Uterus (tissue), 4 donors: ENCODE data around the gene HLA-B. TPM values are rescaled to one million over a fixed set of nuclear protein-coding genes. Genes with fewer than 3 reads are reported as not detected.

Experiments
- DNase-seq, 2 donors: peaks; one replicate each; pipeline ENCODE4 v3.0.0-alpha.2; 2019 to 2020
- H3K27ac ChIP-seq, 2 donors: fragments of 200-600 bp; sonication (generic); 1 replicate in 1 of 2; 2 replicates in 1 of 2; pipeline ENCODE4 v1.5.1; 2016 to 2018
- H3K27me3 ChIP-seq, 2 donors: fragments of 200-600 bp; sonication (generic); one replicate each; pipeline ENCODE4 v1.5.1; 2018 to 2019; ENCODE audit warnings: control low read depth in 1 of 2
- H3K36me3 ChIP-seq, 2 donors: fragments of 200-600 bp; sonication (generic); one replicate each; pipeline ENCODE4 v1.5.1; 2019; ENCODE audit warnings: control low read depth in 1 of 2
- H3K4me1 ChIP-seq, 2 donors: fragments of 200-600 bp; sonication (generic); one replicate each; pipeline ENCODE4 v1.5.1; 2018 to 2019; ENCODE audit warnings: control low read depth in 1 of 2
- H3K4me3 ChIP-seq, 2 donors: fragments of 200-600 bp; sonication (generic); 1 replicate in 1 of 2; 2 replicates in 1 of 2; pipeline ENCODE4 v1.5.1; 2018 to 2019; ENCODE audit warnings: mild to moderate bottlenecking in 1 of 2
- H3K9me3 ChIP-seq, 2 donors: fragments of 200-600 bp; sonication (generic); one replicate each; pipeline ENCODE4 v1.5.1; 2019; ENCODE audit warnings: control low read depth in 1 of 2
- POLR2A ChIP-seq, 2 donors: fragments of 450-650 bp; IDR thresholded peaks; one replicate each; pipeline ENCODE4 v1.6.1; 2016; ENCODE audit warnings: antibody characterized with exemption in 2 of 2, mild to moderate bottlenecking in 1 of 2, moderate library complexity in 1 of 2
- intact Hi-C: fragments of 100-400 bp; cut with DNase I; formaldehyde crosslinking; loops from one replicate; pipeline ENCODE4 v1.15.1; 2023; ENCODE audit warnings: low total_unique reads
- total RNA-seq, 4 donors: library from RNA; depleted of rRNA in 3 of 4; stranded (reverse); fragments of >200 nt in 3 of 4; gene quantifications; one replicate each; pipeline versions ENCODE4 v1.1.0 to v1.2.4, GENCODE V29; 2014 to 2023
- TF ChIP-seq, protein P1 (sequence below), 4 experiments: fragments of 200-600 bp in 2 of 4; fragments of 450-650 bp in 2 of 4; sonication (generic) in 2 of 4; IDR thresholded peaks; one replicate each; pipeline ENCODE4 v1.5.1; 2016 to 2019; ENCODE audit warnings: antibody characterized with exemption in 4 of 4, mild to moderate bottlenecking in 2 of 4, moderate library complexity in 1 of 4
- donor health status: DM: yes; HTN: yes; CAD: no.

HLA-B gene
- total RNA-seq, 4 donors from 2014 or later = 134 to 1,272 (median 737) TPM

DNA sequence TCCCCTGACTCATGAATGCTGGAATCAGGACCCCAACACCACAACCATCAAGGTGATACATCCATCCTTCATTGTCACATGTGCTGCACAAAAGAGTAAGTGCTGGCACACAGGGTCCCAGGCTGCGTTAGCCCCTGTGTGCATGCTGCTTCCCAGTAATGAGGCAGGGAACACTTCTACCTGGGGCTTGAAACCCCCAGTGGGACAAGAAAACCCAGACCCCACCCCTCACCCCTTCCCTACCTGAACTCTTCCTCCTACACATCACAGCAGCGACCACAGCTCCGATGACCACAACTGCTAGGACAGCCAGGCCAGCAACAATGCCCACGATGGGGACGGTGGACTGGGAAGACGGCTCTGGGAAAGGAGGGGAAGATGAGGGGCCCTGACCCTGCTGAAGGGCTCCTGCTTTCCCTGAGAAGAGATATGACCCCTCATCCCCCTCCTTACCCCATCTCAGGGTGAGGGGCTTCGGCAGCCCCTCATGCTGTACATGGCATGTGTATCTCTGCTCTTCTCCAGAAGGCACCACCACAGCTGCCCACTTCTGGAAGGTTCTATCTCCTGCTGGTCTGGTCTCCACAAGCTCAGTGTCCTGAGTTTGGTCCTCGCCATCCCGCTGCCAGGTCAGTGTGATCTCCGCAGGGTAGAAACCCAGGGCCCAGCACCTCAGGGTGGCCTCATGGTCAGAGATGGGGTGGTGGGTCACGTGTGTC, 2.0 kb downstream of the HLA-B start:
- TF ChIP-seq POLR2A (IDR thresholded peaks at IDR 0.05) = no peak
- TF ChIP-seq, protein P1, sequence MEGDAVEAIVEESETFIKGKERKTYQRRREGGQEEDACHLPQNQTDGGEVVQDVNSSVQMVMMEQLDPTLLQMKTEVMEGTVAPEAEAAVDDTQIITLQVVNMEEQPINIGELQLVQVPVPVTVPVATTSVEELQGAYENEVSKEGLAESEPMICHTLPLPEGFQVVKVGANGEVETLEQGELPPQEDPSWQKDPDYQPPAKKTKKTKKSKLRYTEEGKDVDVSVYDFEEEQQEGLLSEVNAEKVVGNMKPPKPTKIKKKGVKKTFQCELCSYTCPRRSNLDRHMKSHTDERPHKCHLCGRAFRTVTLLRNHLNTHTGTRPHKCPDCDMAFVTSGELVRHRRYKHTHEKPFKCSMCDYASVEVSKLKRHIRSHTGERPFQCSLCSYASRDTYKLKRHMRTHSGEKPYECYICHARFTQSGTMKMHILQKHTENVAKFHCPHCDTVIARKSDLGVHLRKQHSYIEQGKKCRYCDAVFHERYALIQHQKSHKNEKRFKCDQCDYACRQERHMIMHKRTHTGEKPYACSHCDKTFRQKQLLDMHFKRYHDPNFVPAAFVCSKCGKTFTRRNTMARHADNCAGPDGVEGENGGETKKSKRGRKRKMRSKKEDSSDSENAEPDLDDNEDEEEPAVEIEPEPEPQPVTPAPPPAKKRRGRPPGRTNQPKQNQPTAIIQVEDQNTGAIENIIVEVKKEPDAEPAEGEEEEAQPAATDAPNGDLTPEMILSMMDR (IDR thresholded peaks at IDR 0.05) = no peak
- Histone ChIP-seq H3K36me3 (no peaks in the 10 kb centered on the region), H3K4me1 (no peaks in the 10 kb centered on the region), H3K9me3 (no peaks in the 10 kb centered on the region), H3K27ac (peak overlapping the region; percentile 7 to 9), H3K27me3 (no peaks in the 10 kb centered on the region), H3K4me3 (peak overlapping the region; percentile 67 to 85)
- intact Hi-C loops = loop anchor here (10.0 kb wide), 1 partner anchor 160 kb away; no protein-coding TSS in a partner anchor
- no peak for DNase-seq

- H3K27ac ChIP-seq = no peak overlapping the region
- intact Hi-C loops = loop anchor here (10.0 kb wide), 1 partner anchor 160 kb away; no protein-coding TSS in a partner anchor
These were observed 2.7 kb downstream of the HLA-B start for GRCh38 chr6:31354158-31354863.

DNA sequence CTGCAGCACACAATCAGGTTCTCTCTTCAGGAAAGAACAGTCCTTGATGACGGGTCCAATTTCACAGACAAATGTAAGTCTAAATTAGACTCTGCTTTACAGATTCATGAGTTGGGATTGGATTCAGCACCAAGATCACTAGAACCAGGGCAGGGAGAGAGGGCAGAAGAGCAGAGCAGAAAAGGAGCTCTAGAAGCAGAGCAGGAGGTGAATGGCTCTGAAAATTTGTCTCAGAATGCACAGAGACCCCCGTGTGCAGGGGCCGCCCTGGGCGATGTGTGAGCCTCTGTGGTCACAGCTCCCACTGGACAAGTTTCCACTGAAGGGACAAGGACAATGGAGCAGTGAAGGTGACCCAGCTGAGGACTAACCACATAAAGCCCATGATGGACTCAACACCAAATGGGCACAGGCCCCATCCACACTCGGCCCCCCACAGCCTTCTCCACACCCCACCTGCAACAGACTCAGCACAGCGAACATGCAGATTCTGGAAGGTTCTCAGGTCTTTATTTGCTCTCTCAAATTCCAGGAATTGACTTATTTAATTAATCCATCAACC, 3.5 kb downstream of the HLA-B start:
- DNase-seq = no peak
- TF ChIP-seq POLR2A (IDR thresholded peaks at IDR 0.05) = no peak
- TF ChIP-seq, protein P1 (IDR thresholded peaks at IDR 0.05) = no peak
- Histone ChIP-seq H3K9me3 (no peaks in the 10 kb centered on the region), H3K36me3 (no peaks in the 10 kb centered on the region), H3K27ac (no peak overlapping the region), H3K4me3 (no peak overlapping the region), H3K27me3 (no peaks in the 10 kb centered on the region), H3K4me1 (no peaks in the 10 kb centered on the region)
- intact Hi-C loops = loop anchor here (10.0 kb wide), 1 partner anchor 159 kb away; no protein-coding TSS in a partner anchor

More at GRCh38 chr6:31354158-31354863, 2.7 kb downstream of the HLA-B start:
- no peak overlapping the region for H3K4me3 ChIP-seq
- H3K4me1 ChIP-seq = no peaks in the 10 kb centered on the region
- DNase-seq = no peak
- TF ChIP-seq POLR2A (IDR thresholded peaks at IDR 0.05) = no peak
- TF ChIP-seq, protein P1 (IDR thresholded peaks at IDR 0.05) = no peak
- H3K36me3 ChIP-seq = no peaks in the 10 kb centered on the region
- H3K27me3 ChIP-seq = no peaks in the 10 kb centered on the region
- no peaks in the 10 kb centered on the region for H3K9me3 ChIP-seq

GRCh38 chr6:31352683-31353383, 4.1 kb downstream of the HLA-B start:
- no peaks in the 10 kb centered on the region for H3K27me3 ChIP-seq
- no peak for DNase-seq
- intact Hi-C loops = loop anchor here (10.0 kb wide), 1 partner anchor 158 kb away; no protein-coding TSS in a partner anchor

More at GRCh38 chr6:31352683-31353383, 4.1 kb downstream of the HLA-B start:
- Histone ChIP-seq H3K36me3 (no peaks in the 10 kb centered on the region), H3K4me3 (no peak overlapping the region), H3K27ac (no peak overlapping the region), H3K9me3 (no peaks in the 10 kb centered on the region), H3K4me1 (no peaks in the 10 kb centered on the region)
- no peak for TF ChIP-seq POLR2A (IDR thresholded peaks at IDR 0.05)
- TF ChIP-seq, protein P1 (IDR thresholded peaks at IDR 0.05) = no peak
